IMR-90 (cell line): ENCODE data around the gene ARHGAP24. TPM values are rescaled to one million over a fixed set of nuclear protein-coding genes. Genes with fewer than 3 reads are reported as not detected.
"Not testable (repeated sequence)": the region's sequence is repeated elsewhere in the genome, so short reads cannot be mapped to it uniquely, and the experiment has no call there.

ENCODE experiments used
- ATAC-seq: fragments of 200-7000 bp; cut with Tn5 transposase; 2 replicates; pipeline ENCODE4 v1.9.1; 2020; ENCODE audit warnings: low read depth, mild to moderate bottlenecking, moderate library complexity
- BruUV-seq: library from RNA; stranded (reverse); fragments of 400-500 nt; replicated peaks from 2 replicates; lab custom pipeline; 2021; lab: Mats Ljungman, UMichigan
- CTCF ChIA-PET: fragments of 300-600 bp; formaldehyde crosslinking; extraction: SDS; loops from one replicate; lab custom pipeline; 2021; ENCODE audit warnings: antibody characterized with exemption; lab: Yijun Ruan, JAX
- POLR2A ChIA-PET: fragments of 300-600 bp; sonication (Branson Sonifier 250); formaldehyde crosslinking; loops from one replicate; lab custom pipeline; 2022; ENCODE audit warnings: antibody characterized with exemption; ENCODE audit not compliant: unreplicated experiment; lab: Charles Lee
- DNase-seq: peaks from one replicate; pipeline ENCODE4 v3.0.0; 2013
- H2AFZ ChIP-seq: replicated peaks from 2 replicates; pipeline ENCODE3; 2013; ENCODE audit warnings: low read length, mild to moderate bottlenecking; ENCODE audit not compliant: poor library complexity
- H2AK5ac ChIP-seq: 2 replicates; pipeline ENCODE4 v1.6.1; 2013; ENCODE audit warnings: low read depth, low read length, inconsistent platforms
- H2AK9ac ChIP-seq: replicated peaks from 2 replicates; pipeline ENCODE3; 2013; ENCODE audit warnings: mild to moderate bottlenecking, low read depth, low read length, moderate library complexity; ENCODE audit not compliant: poor library complexity
- H2BK120ac ChIP-seq: 2 replicates; pipeline ENCODE4 v1.6.1; 2013; ENCODE audit warnings: low read depth, low read length, inconsistent platforms
- H2BK15ac ChIP-seq: 3 replicates; pipeline ENCODE4 v1.6.1; 2013; ENCODE audit warnings: low read depth, low read length, inconsistent platforms
- H2BK20ac ChIP-seq: 2 replicates; pipeline ENCODE4 v1.6.1; 2013; ENCODE audit warnings: low read depth, mild to moderate bottlenecking, inconsistent platforms, low read length, moderate library complexity
- H2BK5ac ChIP-seq: 2 replicates; pipeline ENCODE4 v1.6.1; 2013; ENCODE audit warnings: mild to moderate bottlenecking, low read depth, low read length, inconsistent platforms; ENCODE audit not compliant: poor library complexity, severe bottlenecking
- H3K14ac ChIP-seq: replicated peaks from 2 replicates; pipeline ENCODE4 v1.6.1; 2013; ENCODE audit warnings: low read depth, low read length, inconsistent platforms
- H3K18ac ChIP-seq: 2 replicates; pipeline ENCODE4 v1.6.1; 2013; ENCODE audit warnings: low read depth, low read length, control low read depth
- H3K23ac ChIP-seq: 2 replicates; pipeline ENCODE4 v1.6.1; 2013; ENCODE audit warnings: low read depth, low read length, inconsistent platforms
- H3K27ac ChIP-seq: 2 replicates; pipeline ENCODE4 v1.5.1; 2013; ENCODE audit warnings: mild to moderate bottlenecking, control low read depth, low read length; ENCODE audit not compliant: insufficient read depth
- H3K27me3 ChIP-seq: 2 replicates; pipeline ENCODE4 v1.6.1; 2013; ENCODE audit warnings: low read length; ENCODE audit not compliant: control insufficient read depth, insufficient read depth
- H3K36me3 ChIP-seq: 2 replicates; pipeline ENCODE4 v1.6.1; 2013; ENCODE audit warnings: low read length, mixed read lengths; ENCODE audit not compliant: control insufficient read depth, insufficient read depth
- H3K4ac ChIP-seq: 2 replicates; pipeline ENCODE4 v1.6.1; 2013; ENCODE audit warnings: low read depth, low read length, inconsistent platforms
- H3K4me1 ChIP-seq: 2 replicates; pipeline ENCODE4 v1.6.1; 2013; ENCODE audit warnings: low read length, mixed read lengths; ENCODE audit not compliant: control insufficient read depth, insufficient read depth
- H3K4me2 ChIP-seq: 2 replicates; pipeline ENCODE4 v1.6.1; 2013; ENCODE audit warnings: low read depth, mild to moderate bottlenecking, control low read depth, low read length, moderate library complexity
- H3K4me3 ChIP-seq: 2 replicates; pipeline ENCODE4 v1.5.1; 2013; ENCODE audit warnings: low read depth, mild to moderate bottlenecking, control low read depth, low read length, moderate library complexity; ENCODE audit not compliant: insufficient read depth
- H3K56ac ChIP-seq: 2 replicates; pipeline ENCODE4 v1.6.1; 2013; ENCODE audit warnings: low read length, inconsistent platforms; ENCODE audit not compliant: insufficient read depth; ENCODE audit errors: extremely low read depth
- H3K79me1 ChIP-seq, 2 experiments: 2 replicates each; pipeline ENCODE4 v1.6.1; 2013; ENCODE audit warnings: low read length in 2 of 2, inconsistent platforms in 1 of 2, low read depth in 1 of 2
- H3K9ac ChIP-seq: 2 replicates; pipeline ENCODE4 v1.6.1; 2013; ENCODE audit warnings: low read depth, low read length, control low read depth
- H3K9me1 ChIP-seq: 2 replicates; pipeline ENCODE4 v1.6.1; 2013; ENCODE audit warnings: low read length, inconsistent platforms; ENCODE audit not compliant: insufficient read depth
- H3K9me3 ChIP-seq: 2 replicates; pipeline ENCODE4 v1.6.1; 2013; ENCODE audit warnings: low read length; ENCODE audit not compliant: control insufficient read depth, insufficient read depth
- H4K20me1 ChIP-seq: 2 replicates; pipeline ENCODE4 v1.6.1; 2013; ENCODE audit warnings: low read length, inconsistent platforms; ENCODE audit not compliant: insufficient read depth
- H4K5ac ChIP-seq: 2 replicates; pipeline ENCODE4 v1.6.1; 2013; ENCODE audit warnings: mild to moderate bottlenecking, low read depth, low read length, control low read depth
- H4K8ac ChIP-seq, 2 experiments: 2 replicates each; pipeline ENCODE4 v1.6.1; 2013; ENCODE audit warnings: low read depth in 2 of 2, low read length in 2 of 2, control low read depth in 1 of 2, inconsistent platforms in 1 of 2
- H4K91ac ChIP-seq: 2 replicates; pipeline ENCODE4 v1.6.1; 2013; ENCODE audit warnings: low read depth, low read length, inconsistent platforms; ENCODE audit not compliant: insufficient read depth
- BHLHE40 ChIP-seq: fragments of 150-350 bp; IDR thresholded peaks from 2 replicates; pipeline ENCODE4 v1.6.1; 2016; ENCODE audit warnings: mild to moderate bottlenecking, low read depth, low read length
- CHD1 ChIP-seq: IDR thresholded peaks from 2 replicates; pipeline ENCODE4 v1.6.1; 2012; ENCODE audit warnings: low read depth, low read length, improper control_type of control experiment
- CTCF ChIP-seq: conservative IDR thresholded peaks from 2 replicates; pipeline ENCODE4 v1.5.1; 2012; ENCODE audit warnings: mild to moderate bottlenecking, low read depth, low read length, improper control_type of control experiment
- MAFK ChIP-seq: IDR thresholded peaks from 2 replicates; pipeline ENCODE4 v1.6.1; 2012; ENCODE audit warnings: low read depth, low read length, improper control_type of control experiment
- MXI1 ChIP-seq: IDR thresholded peaks from 2 replicates; pipeline ENCODE4 v1.6.1; 2012; ENCODE audit warnings: low read depth, mild to moderate bottlenecking, low read length, moderate library complexity, borderline replicate concordance
- RAD21 ChIP-seq: IDR thresholded peaks from 2 replicates; pipeline ENCODE4 v1.6.1; 2012; ENCODE audit warnings: low read length, improper control_type of control experiment
- RFX5 ChIP-seq: IDR thresholded peaks from 2 replicates; pipeline ENCODE4 v1.8.0; 2012; ENCODE audit warnings: low read depth, mild to moderate bottlenecking, low read length, moderate library complexity
- whole genome bisulfite sequencing, 2 experiments: methylation state at CpG; one replicate each; pipeline versions ENCODE4 v1.1.5 to v1.1.7; 2013; ENCODE audit warnings: missing lambda C conversion rate in 2 of 2; ENCODE audit not compliant: insufficient read length in 1 of 2; ENCODE audit errors: extremely low coverage in 2 of 2; 5-methylcytosine and 5-hydroxymethylcytosine counted together
- dilution Hi-C: fragments of 300-500 bp; cut with HindIII; formaldehyde crosslinking; loops from one replicate; pipeline ENCODE4 v1.14.3; 2018; ENCODE audit warnings: low sequenced_read_pairs; ENCODE audit not compliant: unreplicated experiment
- in situ Hi-C: fragments of 300-500 bp; cut with MboI; formaldehyde crosslinking; loops from 3 replicates; pipeline ENCODE4 v1.14.3; 2019; ENCODE audit warnings: low sequenced_read_pairs, inconsistent platforms, mixed read lengths
- intact Hi-C: fragments of 100-400 bp; cut with micrococcal nuclease; formaldehyde crosslinking; loops from 2 replicates; pipeline ENCODE4 v1.10.0; 2022
- polyA plus RNA-seq, 3 experiments: library from polyadenylated mRNA; depleted of rRNA; stranded (reverse); fragments of >200 nt; gene quantifications; 2 replicates each; pipeline ENCODE4 v1.2.3, GENCODE V29; 2012; ENCODE audit warnings: low replicate concordance in 1 of 3
- total RNA-seq: library from RNA; depleted of rRNA; stranded (reverse); fragments of >200 nt; gene quantifications from 2 replicates; pipeline ENCODE4 v1.2.3, GENCODE V29; 2012

ARHGAP24 gene
- total and polyA plus RNA-seq, 2 of the 4 experiments (the other 2 are of a cell fraction) = 11.9 to 24.0 TPM

GRCh38 chr4:85818700-85819099, 343.8 kb downstream of the ARHGAP24 start:
- Histone ChIP-seq H2BK20ac (no peak overlapping the region), H2BK5ac (no peak overlapping the region), H3K56ac (no peak overlapping the region), H3K27me3 (no peaks in the 10 kb centered on the region), H3K36me3 (no peaks in the 10 kb centered on the region; the same call in 1 of the 2 replicates), H2AK5ac (no peak overlapping the region), H2AK9ac (no peak overlapping the region), H3K4me1 (peaks cover 2% of the 10 kb centered on the region), H3K4me3 (no peak overlapping the region), H3K14ac (no peak overlapping the region), H3K27ac (no peak overlapping the region), H3K23ac (no peak overlapping the region), H3K9me1 (no peaks in the 10 kb centered on the region), H4K20me1 (no peaks in the 10 kb centered on the region), H3K4ac (no peak overlapping the region), H2AFZ (no peak overlapping the region), H3K18ac (no peak overlapping the region), H3K79me1 (peaks cover 6 to 24% of the 10 kb centered on the region in 2 experiments; a peak in 3 of 4 replicates), H3K4me2 (no peak overlapping the region), H3K9ac (no peak overlapping the region), H4K8ac (no peak overlapping the region), H4K91ac (no peak overlapping the region), H4K5ac (no peak overlapping the region), H2BK15ac (no peak overlapping the region), H2BK120ac (no peak overlapping the region), H3K9me3 (no peaks in the 10 kb centered on the region)
- no CpG with 5 or more reads among the region's 3 CpGs for WGBS, 2 experiments
- no peak for ATAC-seq
- DNase-seq = no peak
- TF ChIP-seq CTCF (no peak), CHD1 (no peak), BHLHE40 (no peak), RAD21 (no peak), MXI1 (no peak), RFX5 (no peak), MAFK (no peak)
- dilution Hi-C loops = no loop called here
- in situ Hi-C loops = no loop called here
- BruUV-seq = no TSS peak
- CTCF ChIA-PET = no interaction called here
- intact Hi-C loops = no loop called here
- POLR2A ChIA-PET = no interaction called here

GRCh38 chr4:85820101-85820500, 345.2 kb downstream of the ARHGAP24 start:
- ATAC-seq, in situ Hi-C loops, H3K4me3 ChIP-seq: not testable (repeated sequence)

More at GRCh38 chr4:85820101-85820500, 345.2 kb downstream of the ARHGAP24 start:
- H4K5ac ChIP-seq, H3K9me3 ChIP-seq, CTCF ChIA-PET, H3K9ac ChIP-seq, H3K9me1 ChIP-seq, H2AK9ac ChIP-seq, H2BK120ac ChIP-seq, H3K23ac ChIP-seq, H4K8ac ChIP-seq, H2BK15ac ChIP-seq, BruUV-seq, DNase-seq, H3K4ac ChIP-seq, POLR2A ChIA-PET, H4K20me1 ChIP-seq, H3K27me3 ChIP-seq, H2BK5ac ChIP-seq, H3K4me2 ChIP-seq, H2AFZ ChIP-seq, H2BK20ac ChIP-seq, H2AK5ac ChIP-seq, H3K14ac ChIP-seq, H3K18ac ChIP-seq, H3K56ac ChIP-seq, intact Hi-C loops, dilution Hi-C loops, H3K36me3 ChIP-seq, H4K91ac ChIP-seq, H3K4me1 ChIP-seq, H3K27ac ChIP-seq: not testable (repeated sequence)
- peaks cover 6 to 25% of the 10 kb centered on the region in 2 experiments; a peak in 2 of 4 replicates for H3K79me1 ChIP-seq
